ENCODE data around the gene AK9. TPM values are rescaled to one million over a fixed set of nuclear protein-coding genes. Genes with fewer than 3 reads are reported as not detected.

AK9 gene
- total and polyA plus RNA-seq, 7 donors = 2.8 to 23.3 (median 14.3) TPM

DNA sequence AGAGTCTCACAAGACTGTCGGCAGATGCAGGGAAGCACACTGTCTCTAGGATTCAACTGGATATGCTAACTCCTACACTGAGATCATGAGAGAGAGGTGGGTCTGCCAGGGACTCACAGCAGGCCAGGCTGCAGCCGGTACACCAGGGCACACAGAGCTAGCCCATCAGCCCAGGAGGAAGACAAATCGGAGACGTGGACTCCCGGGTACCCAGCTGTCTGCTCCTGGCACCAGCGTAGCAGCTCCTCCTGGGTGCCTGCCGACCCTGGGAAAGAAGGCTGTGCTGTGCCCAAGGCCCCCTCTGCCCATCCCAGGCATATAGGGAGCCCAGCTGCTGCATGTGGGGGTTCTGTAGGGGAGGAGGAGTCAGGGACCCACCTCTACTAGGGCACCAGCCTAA, 242.4 kb downstream of the AK9 start:
- DNase-seq = no peak
- H3K36me3 ChIP-seq = peaks cover 0 to 14% (median 6%) of the 10 kb centered on the region in 4 donors
- no peaks in the 10 kb centered on the region for H3K4me1 ChIP-seq
- 32 to 82% methylated on average over 7 of the region's 7 CpGs for WGBS, 2 donors
- H3K9me3 ChIP-seq = no peaks in the 10 kb centered on the region
- TF ChIP-seq POLR2A (IDR thresholded peaks at IDR 0.05) (no peak), POLR2AphosphoS5 (IDR thresholded peaks at IDR 0.05) (no peak), EP300 (IDR thresholded peaks at IDR 0.05) (no peak)
- TF ChIP-seq, protein P1, sequence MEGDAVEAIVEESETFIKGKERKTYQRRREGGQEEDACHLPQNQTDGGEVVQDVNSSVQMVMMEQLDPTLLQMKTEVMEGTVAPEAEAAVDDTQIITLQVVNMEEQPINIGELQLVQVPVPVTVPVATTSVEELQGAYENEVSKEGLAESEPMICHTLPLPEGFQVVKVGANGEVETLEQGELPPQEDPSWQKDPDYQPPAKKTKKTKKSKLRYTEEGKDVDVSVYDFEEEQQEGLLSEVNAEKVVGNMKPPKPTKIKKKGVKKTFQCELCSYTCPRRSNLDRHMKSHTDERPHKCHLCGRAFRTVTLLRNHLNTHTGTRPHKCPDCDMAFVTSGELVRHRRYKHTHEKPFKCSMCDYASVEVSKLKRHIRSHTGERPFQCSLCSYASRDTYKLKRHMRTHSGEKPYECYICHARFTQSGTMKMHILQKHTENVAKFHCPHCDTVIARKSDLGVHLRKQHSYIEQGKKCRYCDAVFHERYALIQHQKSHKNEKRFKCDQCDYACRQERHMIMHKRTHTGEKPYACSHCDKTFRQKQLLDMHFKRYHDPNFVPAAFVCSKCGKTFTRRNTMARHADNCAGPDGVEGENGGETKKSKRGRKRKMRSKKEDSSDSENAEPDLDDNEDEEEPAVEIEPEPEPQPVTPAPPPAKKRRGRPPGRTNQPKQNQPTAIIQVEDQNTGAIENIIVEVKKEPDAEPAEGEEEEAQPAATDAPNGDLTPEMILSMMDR (IDR thresholded peaks at IDR 0.05) = no peak
- no peak overlapping the region for H3K4me3 ChIP-seq
- H3K27me3 ChIP-seq = no peaks in the 10 kb centered on the region
- no peak overlapping the region for H3K27ac ChIP-seq
- intact Hi-C loops (cut with DNase I) = no loop called here

DNA sequence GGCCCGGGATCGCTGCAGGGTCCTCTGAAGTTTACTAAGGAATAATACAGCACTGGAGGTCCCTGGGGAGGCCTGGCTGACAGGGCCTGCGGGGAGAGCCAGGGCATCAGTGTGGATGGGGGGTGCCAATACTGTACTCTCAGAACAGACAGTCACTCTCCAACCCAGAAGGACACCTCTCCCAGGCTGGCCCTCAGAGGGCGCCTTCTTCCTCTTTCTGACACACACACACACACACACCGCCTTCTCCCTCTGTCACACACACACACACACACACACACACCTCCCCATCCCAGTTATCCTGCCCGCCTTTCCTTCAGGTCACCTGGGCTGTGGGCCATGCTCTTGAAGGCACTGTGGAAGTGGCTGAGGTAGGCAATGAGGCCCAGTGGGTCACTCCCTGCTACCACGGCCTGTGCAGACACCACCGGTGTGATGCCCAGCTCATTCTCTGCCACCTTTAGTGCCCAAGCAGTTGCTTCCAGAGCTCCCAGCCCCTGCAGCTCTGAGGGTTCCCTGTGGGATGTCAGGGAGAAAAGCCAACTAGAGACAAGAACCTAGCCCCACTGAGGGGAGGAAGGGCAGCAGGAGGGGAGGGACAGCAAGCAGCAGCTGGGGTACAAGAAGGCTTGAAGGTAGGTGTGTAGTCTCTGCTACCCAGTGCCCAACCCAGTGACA, 243.0 kb downstream of the AK9 start:
- no peak for DNase-seq
- TF ChIP-seq, protein P1 (IDR thresholded peaks at IDR 0.05) = no peak
- TF ChIP-seq EP300 (IDR thresholded peaks at IDR 0.05) = no peak
- TF ChIP-seq POLR2A (IDR thresholded peaks at IDR 0.05) = no peak
- TF ChIP-seq POLR2AphosphoS5 (IDR thresholded peaks at IDR 0.05) = no peak
- no peaks in the 10 kb centered on the region for H3K27me3 ChIP-seq
- no peak overlapping the region for H3K4me3 ChIP-seq
- peaks cover 0 to 17% (median 7%) of the 10 kb centered on the region in 4 donors for H3K36me3 ChIP-seq
- H3K9me3 ChIP-seq = no peaks in the 10 kb centered on the region
- intact Hi-C loops (cut with DNase I) = no loop called here
- WGBS, 2 donors = 67 to 87% methylated on average over 8 of the region's 8 CpGs
- no peaks in the 10 kb centered on the region for H3K4me1 ChIP-seq
- no peak overlapping the region for H3K27ac ChIP-seq

DNA sequence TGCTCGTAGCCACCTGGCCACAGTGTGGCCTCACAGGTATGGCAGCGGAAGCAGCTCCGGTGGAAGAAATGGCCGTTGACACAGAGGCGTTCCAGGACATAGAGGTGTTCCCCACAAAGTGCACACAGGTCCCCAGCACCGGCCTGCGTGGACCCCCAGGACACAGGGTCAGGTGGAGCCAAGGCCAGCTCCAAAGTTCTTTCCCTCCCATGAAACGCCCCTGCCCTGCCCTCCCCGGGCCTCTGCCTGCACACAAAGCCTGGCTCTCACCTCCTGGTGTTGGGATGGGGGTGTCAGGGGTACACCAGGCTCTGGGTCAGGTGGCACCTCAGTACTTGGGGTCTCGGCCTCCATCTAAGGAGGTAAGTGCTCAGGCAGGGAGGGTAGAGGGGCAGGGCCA, 243.9 kb downstream of the AK9 start:
- Histone ChIP-seq H3K9me3 (no peaks in the 10 kb centered on the region), H3K27ac (no peak overlapping the region), H3K4me1 (peaks cover 0 to 5% (median 1%) of the 10 kb centered on the region in 4 donors), H3K4me3 (no peak overlapping the region), H3K36me3 (peaks cover 0 to 19% (median 7%) of the 10 kb centered on the region in 4 donors), H3K27me3 (no peaks in the 10 kb centered on the region)
- TF ChIP-seq POLR2A (IDR thresholded peaks at IDR 0.05) = no peak
- no peak for TF ChIP-seq EP300 (IDR thresholded peaks at IDR 0.05)
- TF ChIP-seq, protein P1 (IDR thresholded peaks at IDR 0.05) = no peak
- TF ChIP-seq POLR2AphosphoS5 (IDR thresholded peaks at IDR 0.05) = no peak
- WGBS, 2 donors = 90 to 91% methylated on average over 10 of the region's 10 CpGs
- intact Hi-C loops (cut with DNase I) = no loop called here
- no peak for DNase-seq

DNA sequence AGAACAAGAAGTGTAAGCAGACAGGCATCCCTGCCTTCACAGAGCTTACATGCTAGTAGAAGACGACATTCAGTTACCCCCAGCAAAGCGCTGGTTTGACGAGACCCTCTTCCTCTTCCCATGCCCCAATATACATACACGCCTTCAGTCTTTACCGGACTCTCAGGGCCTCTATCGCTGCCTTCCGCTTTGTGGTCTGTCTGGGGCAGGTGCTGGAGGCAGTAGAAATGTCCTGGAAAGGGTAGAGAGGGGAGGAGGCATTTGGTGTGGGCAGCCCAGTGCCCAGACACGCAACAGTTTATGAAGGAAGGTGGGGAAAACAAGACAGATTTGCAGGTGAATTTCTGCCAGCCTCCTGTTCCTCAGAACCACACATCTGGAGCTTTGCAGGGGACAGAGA, 244.5 kb downstream of the AK9 start:
- Histone ChIP-seq H3K27me3 (no peaks in the 10 kb centered on the region), H3K4me3 (no peak overlapping the region), H3K36me3 (peaks cover 0 to 19% (median 7%) of the 10 kb centered on the region in 4 donors), H3K9me3 (no peaks in the 10 kb centered on the region), H3K27ac (no peak overlapping the region), H3K4me1 (peaks cover 0 to 10% (median 7%) of the 10 kb centered on the region in 4 donors)
- no peak for DNase-seq
- intact Hi-C loops (cut with DNase I) = no loop called here
- WGBS, 2 donors = 78 to 88% methylated on average over 8 of the region's 8 CpGs
- TF ChIP-seq EP300 (IDR thresholded peaks at IDR 0.05) = no peak

DNA sequence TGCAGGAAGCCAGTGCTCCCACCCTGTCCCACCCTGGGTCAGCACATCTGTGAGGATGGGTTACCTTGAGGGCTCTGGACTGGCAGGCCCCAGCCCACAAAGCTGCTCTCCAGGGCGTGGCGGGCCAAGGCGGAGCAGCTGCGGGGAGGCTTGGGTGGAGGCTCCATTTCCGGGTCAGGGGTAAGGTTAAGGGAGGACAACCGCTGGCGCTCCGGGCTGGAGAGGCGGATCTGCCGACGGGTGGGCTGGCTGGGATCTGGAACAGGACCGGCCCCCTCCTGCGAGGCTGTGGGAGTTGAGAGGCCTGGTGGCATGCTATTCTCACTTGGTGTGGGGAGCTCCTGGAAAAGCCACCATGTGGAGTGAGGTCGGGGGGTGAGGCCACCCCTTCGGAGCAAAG, 244.9 kb downstream of the AK9 start:
- Histone ChIP-seq H3K4me3 (no peak overlapping the region), H3K27ac (no peak overlapping the region), H3K36me3 (peaks cover 0 to 19% (median 7%) of the 10 kb centered on the region in 4 donors), H3K9me3 (no peaks in the 10 kb centered on the region), H3K27me3 (no peaks in the 10 kb centered on the region), H3K4me1 (peaks cover 0 to 15% (median 12%) of the 10 kb centered on the region in 4 donors)
- 36 to 80% methylated on average over 15 of the region's 15 CpGs for WGBS, 2 donors
- TF ChIP-seq POLR2AphosphoS5 (IDR thresholded peaks at IDR 0.05) (no peak), POLR2A (IDR thresholded peaks at IDR 0.05) (no peak), EP300 (IDR thresholded peaks at IDR 0.05) (no peak)
- TF ChIP-seq, protein P1 (IDR thresholded peaks at IDR 0.05) = no peak
- DNase-seq = no peak
- intact Hi-C loops (cut with DNase I) = no loop called here
